GM03348 (cell line): ENCODE data around the gene SULF2.

ENCODE experiments used
- DNase-seq: peaks from one replicate; pipeline ENCODE4 v3.0.0; 2012; ENCODE audit warnings: low spot score

Gene SULF2

DNA sequence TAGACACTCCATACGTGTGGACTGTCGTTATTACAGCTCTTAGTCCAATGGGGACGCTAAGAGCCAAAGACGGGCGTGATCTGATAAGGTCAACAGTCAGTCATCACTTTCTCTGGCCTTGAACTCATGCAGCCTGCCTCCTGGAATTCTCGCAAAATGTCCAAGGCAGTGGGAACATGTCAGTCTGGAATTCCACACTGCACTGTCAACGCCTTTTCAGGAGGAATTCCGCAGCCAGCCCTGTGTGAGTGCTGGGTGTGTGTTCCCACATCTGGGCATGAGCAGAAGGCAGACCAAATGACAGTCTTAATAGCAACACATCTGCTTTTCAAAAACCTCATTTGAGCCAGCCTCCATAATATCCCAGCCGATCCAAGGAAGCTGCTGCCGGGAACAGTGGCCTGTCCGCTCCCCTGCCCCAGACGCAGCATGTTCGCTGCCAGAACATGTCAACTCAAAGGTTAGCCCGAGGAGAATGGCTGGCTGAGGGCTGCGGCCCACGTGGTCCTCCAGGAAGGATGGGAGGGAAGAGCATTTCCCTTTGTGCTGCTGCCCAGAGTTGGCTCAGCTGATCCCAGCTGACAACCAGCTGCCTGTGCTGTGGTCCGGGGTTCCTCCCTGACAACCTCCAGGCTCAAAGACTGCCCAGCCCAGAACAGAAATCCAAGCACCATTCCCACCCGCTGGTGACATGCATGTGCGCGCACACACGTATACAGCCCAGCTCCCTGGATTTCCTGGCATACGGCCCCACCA is 103.1 kb downstream of the SULF2 start:
- DNase-seq = peak; percentile 74

DNA sequence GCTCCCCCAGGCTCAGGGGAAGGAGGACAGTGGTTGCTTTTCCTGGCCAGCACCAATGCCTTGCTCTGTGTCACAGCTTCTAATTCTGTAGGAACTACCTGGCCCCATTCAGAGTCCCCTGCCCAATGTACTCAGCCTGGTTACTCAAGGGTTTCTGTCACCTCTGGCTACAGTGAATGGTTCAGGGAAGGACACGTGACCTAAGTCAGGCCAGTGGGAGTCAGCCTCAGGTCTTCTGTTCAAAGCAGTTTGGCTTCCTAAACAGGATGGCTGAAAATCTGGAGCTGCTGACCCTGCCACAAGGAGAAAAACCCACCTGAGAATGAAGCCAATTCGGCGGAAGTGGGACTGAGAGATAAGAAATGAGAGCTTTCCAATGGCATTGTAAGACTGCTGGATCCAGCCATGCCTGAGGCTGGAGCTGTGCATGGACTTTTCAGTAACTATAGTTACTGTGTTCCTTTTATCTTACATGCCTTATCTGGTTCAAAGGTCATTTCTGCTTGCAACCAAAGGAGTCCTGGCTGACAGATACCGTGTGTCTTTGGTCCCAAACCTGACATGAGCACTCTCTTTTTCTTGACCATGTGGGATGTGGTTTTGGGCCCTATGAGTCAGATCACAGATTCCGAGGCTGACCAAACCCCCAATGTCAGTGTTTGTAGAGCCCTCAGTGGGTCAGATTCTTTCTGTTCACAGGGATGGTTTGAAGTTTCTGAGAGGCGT is 104.3 kb downstream of the SULF2 start:
- DNase-seq = no peak

DNA sequence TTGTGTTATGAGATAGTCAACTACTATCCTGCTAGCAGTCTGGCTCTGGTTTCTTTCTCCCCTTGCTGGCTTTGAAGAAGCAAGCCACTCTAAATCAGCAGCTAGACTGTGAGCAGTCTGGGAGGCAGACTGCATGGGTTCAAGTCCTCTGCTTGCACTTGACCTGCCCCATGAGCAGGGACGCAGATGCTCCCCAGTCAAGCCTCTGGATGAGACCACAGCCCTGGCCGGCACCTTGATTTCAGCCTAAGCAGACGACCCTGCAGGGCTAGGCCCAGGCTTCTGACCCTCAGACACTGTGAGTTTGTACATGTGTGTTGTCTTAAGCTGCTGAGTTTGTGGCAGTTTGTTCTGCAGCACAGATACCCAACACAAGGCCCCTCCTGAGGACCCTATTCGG is 105.8 kb downstream of the SULF2 start:
- DNase-seq = no peak

DNA sequence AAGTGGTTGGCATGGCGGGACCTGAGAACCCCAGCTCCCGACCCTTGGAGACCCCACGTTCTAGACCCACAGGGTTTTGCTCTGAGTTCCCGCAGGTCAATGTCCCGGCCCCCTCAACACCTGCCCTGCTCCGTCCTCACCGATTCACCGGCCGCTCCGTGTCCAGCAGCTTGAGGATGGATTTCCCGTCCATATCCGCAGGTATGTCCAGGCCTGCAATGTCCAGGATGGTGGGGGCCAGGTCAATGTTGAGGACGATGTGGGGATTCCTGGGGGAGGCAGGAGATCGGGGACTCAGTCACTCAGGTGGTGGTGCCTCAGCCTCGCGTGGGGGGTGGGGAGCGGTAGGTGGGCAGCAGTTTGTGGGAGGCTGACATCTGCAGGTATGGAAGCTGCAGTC is 106.7 kb downstream of the SULF2 start:
- DNase-seq = no peak

DNA sequence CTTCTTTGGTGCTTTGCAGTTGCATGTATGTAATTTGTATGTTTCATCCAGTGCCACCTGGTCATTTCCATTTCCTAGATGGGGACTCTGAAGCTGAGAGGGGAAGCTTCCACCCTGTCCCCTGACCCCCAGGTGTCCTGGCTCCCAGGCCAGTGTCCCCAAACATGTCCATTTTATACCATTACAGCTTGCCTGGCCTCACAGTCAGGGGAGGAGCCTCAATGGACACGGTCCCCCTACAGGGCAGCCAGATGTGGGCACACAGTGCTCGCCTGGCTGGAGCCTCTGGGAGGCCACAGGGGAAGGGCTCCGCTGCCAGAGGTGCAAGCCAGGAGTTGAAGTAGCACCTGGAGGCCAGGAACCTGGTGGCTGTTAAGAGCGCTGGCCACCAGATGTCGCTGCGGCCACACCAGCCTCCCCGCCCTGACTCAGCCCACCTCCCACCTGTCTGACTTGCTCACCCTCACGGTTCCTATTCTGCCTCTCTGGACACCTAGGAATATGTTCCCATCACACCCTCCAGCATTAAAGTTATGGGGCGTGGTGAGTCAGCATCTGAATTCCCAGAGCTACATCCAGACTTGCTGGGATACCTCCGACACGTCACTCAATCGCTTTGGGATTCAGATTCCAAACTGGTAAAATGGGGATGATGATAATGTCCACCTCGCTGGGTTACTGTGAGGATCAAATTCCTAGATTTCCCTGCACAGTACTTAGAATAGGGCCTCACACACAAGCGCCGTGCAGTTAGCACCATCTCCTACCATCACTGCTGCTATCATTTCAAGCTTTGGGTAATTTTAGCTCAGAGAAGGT is 107.4 kb downstream of the SULF2 start:
- DNase-seq = peak; percentile 45

DNA sequence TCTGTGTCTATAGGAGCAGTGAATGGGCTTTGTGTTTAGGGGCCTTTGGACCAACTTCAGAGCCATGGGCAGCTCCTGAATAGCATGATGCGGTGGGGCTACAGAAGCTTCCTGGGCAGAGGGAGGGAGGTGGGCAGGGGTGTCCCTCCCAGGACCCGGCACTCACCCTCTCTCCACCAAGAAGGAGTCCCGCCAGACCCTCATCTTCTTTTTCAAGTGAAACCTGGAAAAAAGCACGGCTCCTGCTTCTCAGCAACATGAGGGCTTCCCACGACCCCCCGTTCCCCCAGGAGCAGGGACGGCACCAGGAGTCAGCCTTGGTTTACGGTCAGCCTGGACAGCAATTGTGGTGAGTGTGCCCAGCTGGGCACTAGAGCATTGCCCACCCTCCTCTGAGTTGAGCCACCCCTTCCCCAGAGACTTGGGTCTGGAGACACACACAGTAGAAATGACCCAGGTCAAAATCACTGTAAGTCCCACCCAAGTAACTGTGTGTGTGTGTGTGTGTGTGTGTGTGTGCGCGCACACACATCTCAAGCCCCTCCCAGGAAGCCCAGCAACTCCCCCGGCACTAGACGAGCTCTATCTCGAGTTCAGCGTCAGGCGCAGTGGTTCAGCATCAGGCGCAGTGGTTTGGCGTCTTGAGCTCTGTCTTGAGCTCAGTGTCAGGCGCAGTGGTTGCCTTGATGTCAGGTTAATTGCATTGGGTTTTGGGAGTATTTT is 108.2 kb downstream of the SULF2 start:
- no peak for DNase-seq

DNA sequence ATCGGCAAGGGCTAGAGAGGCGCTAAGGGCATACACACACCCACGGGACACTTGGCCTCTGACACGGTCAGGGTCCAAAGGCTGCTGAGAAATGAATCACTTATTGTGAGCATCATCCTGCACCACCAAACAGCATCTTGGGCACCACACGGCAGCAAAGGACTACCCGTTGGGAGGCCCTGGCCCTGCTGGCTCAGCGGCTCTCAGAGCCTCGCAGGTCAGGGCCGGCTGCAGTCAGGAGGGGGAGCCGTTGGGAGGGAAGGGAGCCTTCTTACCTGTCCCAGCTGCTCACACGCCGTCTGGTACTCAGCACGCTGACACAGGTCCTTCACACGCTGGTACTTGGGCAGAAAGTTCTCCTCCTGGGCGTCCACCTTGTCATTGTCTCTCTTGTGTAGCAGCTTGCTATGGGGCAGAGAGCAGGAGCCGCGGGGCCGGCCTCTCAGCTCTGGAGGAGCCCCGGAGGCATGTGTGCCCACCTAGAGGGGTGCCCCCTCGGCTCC is 109.0 kb downstream of the SULF2 start:
- DNase-seq = no peak

DNA sequence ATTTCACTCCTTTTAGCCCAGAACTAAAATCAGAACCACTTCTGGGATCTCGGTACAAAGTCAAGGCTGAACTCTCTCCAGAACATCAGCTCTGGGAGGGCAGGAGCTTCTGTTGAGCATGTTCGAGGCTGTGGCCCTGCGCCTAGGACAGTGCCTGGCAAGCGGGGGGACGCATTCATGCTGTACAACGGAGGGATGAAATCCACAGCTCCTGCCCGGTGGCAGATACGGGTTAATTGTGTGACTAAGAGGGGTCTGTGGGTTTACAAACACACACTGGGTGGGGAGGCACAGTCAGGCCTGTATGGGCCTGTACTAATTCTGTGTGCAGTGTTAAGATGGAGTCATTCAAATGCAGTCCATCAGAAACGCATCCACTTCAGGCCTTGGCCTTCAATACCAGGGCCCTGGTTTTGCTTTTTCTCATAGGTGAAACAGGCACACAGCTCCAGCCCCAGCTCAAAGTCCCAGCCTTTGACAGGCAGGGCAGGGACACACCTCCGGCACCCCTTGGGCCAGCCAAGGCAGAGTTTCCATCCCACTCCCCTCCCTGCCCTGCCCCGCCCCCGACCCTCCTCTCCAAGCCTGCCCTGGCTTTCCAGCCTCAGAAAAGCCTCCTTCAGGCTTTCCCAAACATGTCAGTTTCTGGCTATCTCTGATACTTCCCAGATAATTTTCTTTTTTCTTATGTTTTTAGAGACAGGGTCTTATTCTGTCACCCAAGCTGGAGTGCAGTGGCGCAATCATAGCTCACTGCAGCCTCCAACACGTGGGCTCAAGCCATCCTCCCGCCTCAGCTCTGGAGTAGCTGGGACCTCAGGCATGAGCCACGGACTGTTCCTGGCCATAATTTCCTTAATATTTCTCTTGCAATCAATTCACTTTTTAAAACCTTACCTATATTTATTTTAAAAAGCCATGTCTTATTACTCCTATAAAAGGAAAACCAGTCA is 109.8 kb downstream of the SULF2 start:
- DNase-seq = no peak

DNA sequence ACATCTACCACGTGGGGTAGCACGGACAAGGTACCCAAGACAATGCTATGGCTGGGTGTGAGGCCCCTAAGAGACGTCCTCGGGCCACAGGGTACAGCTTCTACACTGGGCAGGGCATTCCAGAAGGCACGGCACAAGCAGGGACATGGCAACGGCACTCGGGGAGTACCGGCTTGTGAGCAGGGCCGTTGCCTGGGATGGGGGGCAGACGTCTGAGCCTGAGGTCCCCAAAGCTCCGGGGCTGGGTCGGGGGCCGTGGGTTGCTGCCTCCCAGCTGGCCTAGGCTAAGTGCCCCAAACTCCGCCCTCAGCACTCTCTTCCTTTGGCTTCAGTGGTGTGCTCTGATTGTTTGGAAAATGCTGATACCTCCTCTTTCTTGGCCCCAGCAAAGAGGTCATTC is 110.6 kb downstream of the SULF2 start:
- DNase-seq = no peak

DNA sequence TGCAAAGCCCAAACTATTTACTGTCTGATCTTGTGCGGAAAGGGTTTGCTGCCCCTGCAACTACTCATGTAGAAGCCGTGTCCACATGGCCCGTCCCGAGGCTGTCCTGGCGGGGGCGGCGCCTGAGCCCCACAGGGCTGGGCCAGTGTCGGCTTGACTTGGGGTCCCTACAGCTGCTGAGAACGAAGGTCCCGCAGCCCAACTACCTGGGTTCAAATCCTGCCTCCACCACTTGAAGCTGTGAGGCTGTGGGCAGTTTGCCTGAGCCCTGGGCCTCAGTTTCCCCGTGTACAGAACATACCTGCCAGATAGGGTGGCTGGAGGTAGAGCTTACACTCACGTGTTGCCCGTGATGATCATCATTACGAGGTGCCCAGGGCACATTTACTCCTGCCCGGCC is 111.1 kb downstream of the SULF2 start:
- no peak for DNase-seq

DNA sequence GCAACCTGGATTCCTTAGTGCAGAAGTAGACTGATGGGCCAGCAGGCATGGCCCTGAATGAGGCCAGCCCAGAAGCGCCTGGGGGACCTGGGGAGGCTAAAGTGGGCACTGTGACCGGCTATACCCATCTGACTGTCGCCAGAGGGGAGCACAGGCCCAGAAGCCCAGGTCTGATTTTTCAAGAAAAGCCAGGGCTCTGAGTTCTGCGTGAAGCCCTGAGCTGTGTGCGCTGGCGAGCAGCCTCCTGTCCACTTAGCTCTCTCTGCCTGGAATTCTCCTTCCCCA is 111.7 kb downstream of the SULF2 start:
- no peak for DNase-seq

DNA sequence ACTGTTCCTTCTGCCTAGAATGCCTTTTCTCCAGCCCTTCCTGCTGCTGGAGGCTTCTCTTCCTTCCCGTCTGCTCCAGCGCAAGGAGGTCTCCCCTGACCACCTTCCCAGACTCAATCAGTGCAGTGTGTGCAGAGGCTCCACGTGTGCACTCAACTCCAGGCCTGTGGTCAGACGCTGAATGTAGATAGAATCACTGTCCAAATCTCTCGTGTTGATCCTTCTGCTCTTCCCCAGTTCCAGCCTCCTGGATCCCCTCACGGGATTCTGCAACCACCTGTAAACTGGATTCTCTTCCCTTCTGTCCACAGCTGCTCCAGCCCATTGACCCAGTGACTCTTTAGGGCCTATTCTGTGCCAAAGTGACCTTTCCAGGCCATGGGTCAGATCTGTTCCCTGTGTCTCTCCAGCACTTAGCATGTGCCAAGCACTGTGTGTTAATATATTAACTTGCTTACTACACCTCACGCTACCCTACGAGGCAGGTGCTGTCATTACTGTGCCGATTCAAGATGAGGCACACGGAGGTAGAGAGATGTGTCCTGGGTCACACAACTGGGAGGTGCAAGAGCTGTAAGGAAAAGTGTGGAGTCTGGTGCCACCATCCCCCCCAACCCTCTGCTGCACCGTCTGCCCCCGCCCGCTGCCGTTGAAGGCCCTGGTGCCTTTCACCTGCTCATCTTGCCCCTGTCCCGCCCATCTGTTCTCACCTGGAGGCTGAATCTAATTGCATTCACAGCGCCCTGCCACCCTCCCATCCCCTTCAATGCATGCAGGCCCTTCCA is 112.2 kb downstream of the SULF2 start:
- no peak for DNase-seq

DNA sequence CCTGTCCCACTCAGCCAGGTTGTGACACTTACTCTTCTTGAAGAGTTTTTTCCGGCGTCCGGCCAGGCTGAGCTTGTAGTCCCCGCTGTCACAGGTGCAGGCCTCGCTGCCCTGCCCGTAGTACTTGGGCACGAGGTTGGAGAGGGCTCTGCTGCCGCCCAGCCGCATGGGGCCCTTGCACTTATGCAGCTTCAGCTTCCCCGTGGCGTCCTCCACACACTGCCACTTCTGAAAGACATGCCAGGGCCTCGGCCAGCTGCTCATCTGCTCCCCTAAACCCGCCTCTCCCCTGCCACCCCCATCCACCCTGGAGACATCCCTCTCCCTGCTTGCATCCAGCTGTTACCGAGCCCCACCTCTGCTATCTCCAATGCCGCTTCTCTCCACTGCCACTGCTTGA is 113.1 kb downstream of the SULF2 start:
- no peak for DNase-seq

DNA sequence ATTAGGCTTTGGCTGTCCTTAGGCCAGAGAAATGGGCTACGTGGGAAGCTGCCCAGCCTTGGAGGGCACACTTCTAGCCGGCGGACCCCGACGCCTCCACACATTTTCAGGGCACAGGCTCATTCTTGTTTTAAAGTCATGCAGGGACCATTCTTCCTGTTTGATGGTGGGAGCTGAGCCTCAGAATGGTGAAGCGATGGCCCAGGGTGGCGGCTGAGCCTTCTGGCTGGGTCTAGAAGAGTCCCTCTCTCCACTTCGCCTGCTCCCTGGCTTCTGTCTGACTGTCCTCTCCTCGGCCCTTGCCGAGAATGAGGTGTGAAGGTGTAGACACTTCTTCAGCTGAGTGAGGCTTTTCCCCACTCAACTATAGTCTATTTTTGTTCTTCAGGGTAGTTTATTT is 114.4 kb downstream of the SULF2 start:
- DNase-seq = no peak

DNA sequence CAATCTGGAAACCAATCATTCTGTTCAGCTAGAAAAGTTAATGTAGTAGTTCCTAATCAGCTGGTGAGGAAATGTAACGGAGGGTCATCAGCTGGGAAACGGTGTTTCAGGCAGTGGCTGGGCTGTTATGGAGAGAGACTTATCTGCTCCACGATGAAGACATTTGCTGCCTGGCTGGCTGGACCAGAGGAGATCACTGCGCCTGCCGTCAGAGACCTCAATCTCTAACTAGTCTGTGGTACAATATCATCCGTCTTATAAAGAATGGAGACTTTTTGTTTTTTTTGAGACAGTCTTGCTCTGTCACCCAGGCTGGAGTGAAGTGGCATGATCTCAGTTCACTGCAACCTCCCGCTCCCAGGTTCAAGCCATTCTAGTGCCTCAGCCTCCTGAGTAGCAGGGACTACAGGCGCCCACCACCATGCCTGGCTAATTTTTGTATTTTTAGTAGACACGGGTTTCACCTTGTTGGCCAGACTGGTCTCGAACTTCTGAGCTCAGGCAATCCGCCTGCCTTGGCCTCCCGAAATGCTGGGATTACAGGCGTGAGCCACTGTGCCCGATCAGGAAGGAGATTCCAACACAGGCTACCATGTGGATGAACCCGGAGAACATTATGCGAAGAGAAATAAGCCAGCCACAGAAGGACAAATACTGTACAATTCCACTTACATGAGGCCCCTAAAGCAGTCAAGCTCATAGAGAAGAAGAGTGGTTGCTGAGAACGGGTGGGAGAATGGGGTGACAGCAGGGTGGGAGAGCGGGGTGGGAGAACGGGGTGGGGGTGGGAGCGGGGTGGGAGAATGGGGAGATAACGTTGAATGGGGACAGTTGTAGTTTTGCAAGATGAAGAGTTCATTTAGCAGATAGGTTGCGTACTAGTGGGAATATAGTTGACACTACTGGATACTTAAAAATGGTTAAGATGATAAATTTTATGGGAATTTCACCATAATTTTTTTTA is 115.1 kb downstream of the SULF2 start:
- DNase-seq = no peak

DNA sequence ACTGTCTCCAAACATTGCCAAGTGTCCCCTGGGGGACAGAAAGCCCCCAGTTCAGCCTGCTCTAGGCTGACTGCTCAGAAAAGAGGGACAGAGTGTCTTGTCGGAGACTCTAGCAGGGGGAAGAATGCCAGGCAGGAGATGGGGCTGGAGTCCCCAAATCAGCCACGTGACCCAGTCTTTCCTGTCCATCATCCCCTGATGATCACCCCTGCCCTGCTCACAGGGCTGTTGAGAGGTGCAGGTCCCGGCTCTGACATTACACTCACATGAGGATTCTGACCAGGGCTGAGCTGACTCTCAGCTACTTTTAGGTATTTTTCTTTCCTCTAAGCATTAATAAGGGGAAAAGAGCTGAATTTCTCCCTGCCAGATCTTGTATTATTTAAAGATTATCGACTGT is 115.8 kb downstream of the SULF2 start:
- DNase-seq = no peak

DNA sequence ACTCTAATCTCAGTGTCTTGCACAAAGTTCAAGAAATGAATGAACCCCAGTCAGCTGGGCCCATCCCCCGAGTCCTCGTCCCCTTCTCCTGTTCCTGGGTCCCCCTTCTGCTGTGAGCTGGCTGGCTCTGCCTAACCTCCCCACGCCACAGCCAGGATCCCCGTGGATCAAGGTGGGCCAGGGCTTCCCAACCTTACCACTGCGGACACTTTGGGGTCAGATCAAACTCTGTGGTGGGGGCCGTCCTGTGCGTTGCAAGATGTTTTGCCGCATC is 116.2 kb downstream of the SULF2 start:
- DNase-seq = no peak

DNA sequence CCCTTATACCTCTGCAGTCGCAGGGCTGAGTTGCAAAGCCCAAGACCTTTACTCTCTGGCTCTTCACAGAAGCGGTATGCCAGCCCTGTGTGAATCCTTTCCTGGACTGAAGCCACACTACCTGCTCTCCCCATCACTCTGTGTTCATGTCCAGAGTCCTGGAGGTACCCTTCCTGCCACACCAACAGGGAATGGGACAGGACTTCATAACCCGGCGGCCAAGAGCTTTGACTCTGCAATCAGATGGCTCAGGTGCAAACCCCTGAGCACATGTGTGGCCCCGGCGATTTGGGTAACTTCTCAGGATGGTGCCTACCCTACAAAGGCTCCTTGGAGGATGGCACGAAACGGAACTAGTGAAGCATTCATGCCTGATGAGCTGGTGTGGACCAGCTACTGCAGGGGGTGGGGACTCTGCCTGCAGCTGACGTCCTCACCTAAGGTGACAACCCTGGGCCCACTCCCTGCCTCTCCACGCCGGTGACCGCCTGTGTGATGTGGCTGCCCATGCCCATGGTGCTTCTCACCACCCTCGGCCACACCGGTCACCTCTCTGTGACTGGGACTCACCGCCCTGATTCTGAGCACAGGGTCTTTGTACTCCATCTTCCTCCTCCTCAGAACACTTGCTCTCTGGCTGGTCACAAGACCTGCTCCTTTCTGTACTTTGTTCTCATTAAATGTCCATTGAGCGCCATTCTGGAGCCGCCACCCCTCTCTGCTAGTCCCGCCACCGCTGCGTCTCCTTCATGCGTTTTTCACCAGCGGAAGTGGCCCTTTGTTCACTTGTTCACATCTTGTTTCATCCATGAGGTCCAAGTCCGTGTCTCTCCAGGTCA is 116.7 kb downstream of the SULF2 start:
- DNase-seq = no peak
